Gastrocnemius medialis (tissue), 4 donors: ENCODE measurements around the gene CERKL. TPM values are rescaled to one million over a fixed set of nuclear protein-coding genes. Genes with fewer than 3 reads are reported as not detected.

Source experiments
- ATAC-seq, 2 donors: fragments of 150-250 bp; one replicate each; pipeline ENCODE4 v1.9.1; 2016
- DNase-seq, 2 donors: peaks; one replicate each; pipeline ENCODE4 v3.0.0-alpha.2; 2019
- H3K27ac ChIP-seq, 4 donors: fragments of 200-600 bp; sonication (generic); 1 replicate in 1 of 4; 2 replicates in 3 of 4; pipeline ENCODE4 v1.5.1; 2016 to 2018; ENCODE audit warnings: mild to moderate bottlenecking in 2 of 4, moderate library complexity in 1 of 4
- H3K27me3 ChIP-seq, 3 donors: fragments of 200-600 bp; sonication (generic) in 2 of 3; 1 replicate in 1 of 3; 2 replicates in 2 of 3; pipeline versions ENCODE4 v1.5.1 to v1.6.0; 2016 to 2019; ENCODE audit warnings: mild to moderate bottlenecking in 1 of 3, moderate library complexity in 1 of 3
- H3K36me3 ChIP-seq, 2 donors: fragments of 200-600 bp; sonication (generic) in 1 of 2; one replicate each; pipeline ENCODE4 v1.5.1; 2017 to 2018
- H3K4me1 ChIP-seq, 2 donors: fragments of 200-600 bp; sonication (generic) in 1 of 2; one replicate each; pipeline ENCODE4 v1.5.1; 2016 to 2017; ENCODE audit warnings: mild to moderate bottlenecking in 2 of 2
- H3K4me3 ChIP-seq, 4 donors: fragments of 200-600 bp; sonication (generic) in 3 of 4; 1 replicate in 1 of 4; 2 replicates in 3 of 4; pipeline ENCODE4 v1.5.1; 2016 to 2019; ENCODE audit warnings: mild to moderate bottlenecking in 2 of 4
- H3K9me3 ChIP-seq, 3 donors: fragments of 200-600 bp; sonication (generic) in 2 of 3; 1 replicate in 1 of 3; 2 replicates in 2 of 3; pipeline ENCODE4 v1.5.1; 2016 to 2019
- POLR2A ChIP-seq, 2 donors: fragments of 450-650 bp; IDR thresholded peaks; one replicate each; pipeline ENCODE4 v1.6.1; 2017; ENCODE audit warnings: antibody characterized with exemption in 2 of 2, mild to moderate bottlenecking in 2 of 2, moderate library complexity in 2 of 2
- in situ Hi-C, 4 donors: fragments of 200-750 bp; cut with MboI; loops; one replicate each; pipeline versions ENCODE4 v1.15.0 to v1.8.0; 2017; ENCODE audit warnings: low sequenced_read_pairs in 4 of 4
- intact Hi-C: fragments of 100-400 bp; cut with DNase I; formaldehyde crosslinking; loops from one replicate; pipeline ENCODE4 v1.15.1; 2023; ENCODE audit warnings: low total_unique reads
- total RNA-seq, 4 donors: library from RNA; depleted of rRNA; stranded (reverse); fragments of >200 nt; gene quantifications; one replicate each; pipeline versions ENCODE4 v1.1.0 to v1.2.3, GENCODE V29; 2016
- TF ChIP-seq, protein P1 (sequence below), 5 experiments: fragments of 450-650 bp in 3 of 5; fragments of 200-600 bp in 2 of 5; sonication (generic) in 2 of 5; IDR thresholded peaks in 4 of 5; conservative IDR thresholded peaks in 1 of 5; 1 replicate in 4 of 5; 2 replicates in 1 of 5; pipeline ENCODE4 v1.5.1; 2016 to 2019; ENCODE audit warnings: antibody characterized with exemption in 5 of 5, mild to moderate bottlenecking in 3 of 5, moderate library complexity in 3 of 5

Gene CERKL
- total RNA-seq, 4 donors from 2014 or later: 0.07 TPM; not detected in 3

DNA sequence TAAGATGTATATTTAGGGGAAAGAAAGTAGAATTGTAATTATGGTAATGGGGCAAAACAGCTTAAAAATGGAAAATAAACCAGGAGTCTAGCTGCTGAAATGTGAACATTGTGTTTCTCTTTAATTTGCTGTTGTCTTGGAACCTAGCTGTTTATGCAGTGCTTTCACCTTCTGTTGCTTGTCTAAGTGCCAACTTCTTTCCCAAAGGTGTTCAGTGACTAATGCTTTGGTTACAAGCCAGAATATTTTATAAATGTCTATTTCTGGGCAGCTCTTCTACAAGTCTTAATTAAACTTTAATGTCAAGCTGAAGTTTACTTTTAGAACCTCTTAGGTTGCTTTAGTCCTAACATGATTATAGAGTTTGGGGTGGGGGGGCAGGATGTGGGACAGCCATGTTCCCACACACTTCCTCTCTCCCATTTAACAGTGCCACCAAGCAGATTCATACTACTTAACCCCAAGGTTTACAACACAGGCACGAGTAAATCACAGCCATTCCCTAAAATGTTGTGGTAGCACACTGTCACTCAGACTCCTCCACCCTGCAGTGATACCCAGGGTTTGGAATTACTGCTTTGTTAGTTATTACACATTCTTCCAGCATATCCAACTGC lies 139.1 kb downstream of the CERKL start:
- intact Hi-C loops: no loop called here
- no peaks in the 10 kb centered on the region for H3K9me3 ChIP-seq
- H3K4me3 ChIP-seq: no peak overlapping the region
- H3K27me3 ChIP-seq: no peaks in the 10 kb centered on the region
- TF ChIP-seq POLR2A (IDR thresholded peaks at IDR 0.05): no peak
- TF ChIP-seq, protein P1, sequence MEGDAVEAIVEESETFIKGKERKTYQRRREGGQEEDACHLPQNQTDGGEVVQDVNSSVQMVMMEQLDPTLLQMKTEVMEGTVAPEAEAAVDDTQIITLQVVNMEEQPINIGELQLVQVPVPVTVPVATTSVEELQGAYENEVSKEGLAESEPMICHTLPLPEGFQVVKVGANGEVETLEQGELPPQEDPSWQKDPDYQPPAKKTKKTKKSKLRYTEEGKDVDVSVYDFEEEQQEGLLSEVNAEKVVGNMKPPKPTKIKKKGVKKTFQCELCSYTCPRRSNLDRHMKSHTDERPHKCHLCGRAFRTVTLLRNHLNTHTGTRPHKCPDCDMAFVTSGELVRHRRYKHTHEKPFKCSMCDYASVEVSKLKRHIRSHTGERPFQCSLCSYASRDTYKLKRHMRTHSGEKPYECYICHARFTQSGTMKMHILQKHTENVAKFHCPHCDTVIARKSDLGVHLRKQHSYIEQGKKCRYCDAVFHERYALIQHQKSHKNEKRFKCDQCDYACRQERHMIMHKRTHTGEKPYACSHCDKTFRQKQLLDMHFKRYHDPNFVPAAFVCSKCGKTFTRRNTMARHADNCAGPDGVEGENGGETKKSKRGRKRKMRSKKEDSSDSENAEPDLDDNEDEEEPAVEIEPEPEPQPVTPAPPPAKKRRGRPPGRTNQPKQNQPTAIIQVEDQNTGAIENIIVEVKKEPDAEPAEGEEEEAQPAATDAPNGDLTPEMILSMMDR (IDR thresholded peaks at IDR 0.05 in 4 of 5, conservative IDR thresholded peaks at IDR 0.05 in 1 of 5): no peak
- no peaks in the 10 kb centered on the region for H3K4me1 ChIP-seq
- H3K27ac ChIP-seq: no peak overlapping the region
- in situ Hi-C loops: no loop called here
- DNase-seq (no peak), ATAC-seq (no peak)
- H3K36me3 ChIP-seq: no peaks in the 10 kb centered on the region

GRCh38 chr2:181516992-181517391 lies 139.9 kb downstream of the CERKL start:
- Histone ChIP-seq H3K9me3 (no peaks in the 10 kb centered on the region), H3K4me1 (no peaks in the 10 kb centered on the region), H3K27me3 (no peaks in the 10 kb centered on the region), H3K36me3 (no peaks in the 10 kb centered on the region), H3K4me3 (no peak overlapping the region), H3K27ac (no peak overlapping the region)
- intact Hi-C loops: no loop called here
- ATAC-seq (no peak), DNase-seq (no peak)
- in situ Hi-C loops: no loop called here
- TF ChIP-seq POLR2A (IDR thresholded peaks at IDR 0.05): no peak
- TF ChIP-seq, protein P1 (IDR thresholded peaks at IDR 0.05 in 4 of 5, conservative IDR thresholded peaks at IDR 0.05 in 1 of 5): no peak

DNA sequence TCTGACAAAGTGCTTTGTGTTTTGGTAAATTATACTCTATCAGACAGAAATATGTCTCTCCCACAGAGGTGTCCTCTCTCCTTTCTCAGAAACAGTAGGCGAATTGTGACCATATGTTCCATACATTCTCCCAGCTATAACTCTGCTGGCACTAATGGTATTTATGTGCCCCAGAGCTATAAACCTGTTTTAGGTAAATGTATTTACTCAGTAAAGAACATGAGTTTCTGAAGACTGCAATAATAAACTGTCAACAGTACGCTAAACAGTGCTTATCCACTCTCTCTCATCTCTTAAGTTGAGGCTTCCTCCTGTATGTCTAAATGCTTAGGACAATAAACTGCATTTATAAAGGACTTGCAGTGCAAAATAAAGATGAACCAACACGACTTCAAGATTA lies 141.2 kb downstream of the CERKL start:
- TF ChIP-seq POLR2A (IDR thresholded peaks at IDR 0.05): no peak
- TF ChIP-seq, protein P1 (IDR thresholded peaks at IDR 0.05 in 4 of 5, conservative IDR thresholded peaks at IDR 0.05 in 1 of 5): no peak
- no peak overlapping the region for H3K4me3 ChIP-seq
- H3K36me3 ChIP-seq: no peaks in the 10 kb centered on the region
- DNase-seq: no peak
- in situ Hi-C loops (no loop called here), intact Hi-C loops (no loop called here)
- no peaks in the 10 kb centered on the region for H3K4me1 ChIP-seq
- no peak overlapping the region for H3K27ac ChIP-seq
- ATAC-seq: no peak
- no peaks in the 10 kb centered on the region for H3K9me3 ChIP-seq
- no peaks in the 10 kb centered on the region for H3K27me3 ChIP-seq

DNA sequence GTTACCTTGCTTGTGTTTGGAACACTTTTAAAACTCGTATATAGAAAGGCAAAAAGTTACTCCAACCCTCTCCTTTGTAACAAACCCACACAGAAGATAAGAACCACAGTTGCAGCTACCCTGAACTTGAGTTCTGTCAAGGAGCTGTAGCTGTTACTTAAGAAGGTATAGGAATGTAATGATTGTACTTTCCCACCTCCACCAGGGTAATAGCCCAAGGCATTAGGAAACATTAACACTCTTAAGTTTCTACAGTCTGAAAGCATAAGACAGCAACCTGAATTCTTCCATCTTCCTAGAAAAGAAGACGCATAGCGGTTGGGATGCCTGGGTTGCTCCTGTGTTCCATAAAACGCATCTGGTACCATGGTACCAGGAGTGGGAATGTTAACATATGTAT lies 156.7 kb downstream of the CERKL start:
- Histone ChIP-seq H3K9me3 (no peaks in the 10 kb centered on the region), H3K4me3 (no peak overlapping the region), H3K27me3 (no peaks in the 10 kb centered on the region), H3K36me3 (no peaks in the 10 kb centered on the region), H3K4me1 (no peaks in the 10 kb centered on the region), H3K27ac (no peak overlapping the region)
- intact Hi-C loops: no loop called here
- ATAC-seq (no peak), DNase-seq (no peak)
- TF ChIP-seq, protein P1 (IDR thresholded peaks at IDR 0.05 in 4 of 5, conservative IDR thresholded peaks at IDR 0.05 in 1 of 5): no peak
- TF ChIP-seq POLR2A (IDR thresholded peaks at IDR 0.05): no peak
- in situ Hi-C loops: no loop called here

DNA sequence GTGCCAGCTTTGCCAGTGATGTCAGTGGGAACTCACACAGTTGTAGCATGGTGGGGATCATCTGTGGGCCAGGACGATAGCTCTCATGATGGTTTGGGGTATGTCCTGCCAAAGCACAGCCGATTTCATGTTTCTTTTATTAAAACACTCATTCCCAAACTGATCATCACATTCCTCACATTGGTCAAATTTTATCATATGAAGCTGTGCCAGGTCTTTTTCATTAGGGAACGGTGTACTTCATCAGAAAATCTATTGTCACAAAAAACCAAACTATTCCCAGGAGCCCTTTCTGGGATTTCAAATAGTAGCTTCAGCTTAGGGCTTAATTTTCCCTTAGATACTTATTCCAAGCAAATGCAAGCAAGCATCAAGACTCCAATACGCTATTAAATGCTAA lies 157.7 kb downstream of the CERKL start:
- Histone ChIP-seq H3K27me3 (no peaks in the 10 kb centered on the region), H3K36me3 (no peaks in the 10 kb centered on the region), H3K9me3 (no peaks in the 10 kb centered on the region), H3K4me3 (no peak overlapping the region), H3K27ac (no peak overlapping the region), H3K4me1 (no peaks in the 10 kb centered on the region)
- intact Hi-C loops (no loop called here), in situ Hi-C loops (no loop called here)
- ATAC-seq: no peak
- DNase-seq: no peak
- TF ChIP-seq, protein P1 (IDR thresholded peaks at IDR 0.05 in 4 of 5, conservative IDR thresholded peaks at IDR 0.05 in 1 of 5): no peak
- TF ChIP-seq POLR2A (IDR thresholded peaks at IDR 0.05): no peak
